ENCODE results near the gene ERAP2. TPM values are rescaled to one million over a fixed set of nuclear protein-coding genes. Genes with fewer than 3 reads are reported as not detected.
"Not testable (repeated sequence)": the region's sequence is repeated elsewhere in the genome, so short reads cannot be mapped to it uniquely, and the experiment has no call there.

Gene ERAP2
- total and polyA plus RNA-seq, 2 of the 13 experiments (the other 11 are each of a cell fraction or from before 2014, with no cell fraction given): 12.8 to 16.6 TPM

DNA sequence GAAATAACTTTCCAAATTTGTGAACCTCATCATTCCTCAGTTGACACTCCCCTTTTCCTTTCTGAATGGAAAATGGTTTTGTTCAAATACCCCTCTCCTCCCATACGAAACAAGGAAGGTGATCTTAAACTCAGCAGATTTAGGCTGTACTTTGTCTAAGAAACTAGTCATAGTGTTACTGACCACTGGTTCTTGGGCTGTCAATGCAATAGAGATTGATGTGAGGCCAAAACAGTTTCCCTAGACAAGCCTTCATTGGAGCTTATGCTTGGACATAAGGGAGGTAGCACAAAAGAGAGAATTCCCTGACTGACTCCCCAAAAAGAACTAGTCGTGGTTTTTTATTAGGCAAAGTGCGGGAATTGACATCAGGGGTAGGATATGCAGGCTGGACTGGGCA, 54.3 kb downstream of the ERAP2 start:
- Histone ChIP-seq H3K9ac (ENCODE audit: insufficient read depth, low read depth, low read length) (no peak overlapping the region), H3K4me2 (ENCODE audit: low read depth, low read length) (no peak overlapping the region), H4K20me1 (ENCODE audit: insufficient read depth, low read length) (no peaks in the 10 kb centered on the region), H3K4me1 (ENCODE audit: insufficient read depth, low read length) (peaks cover 12% of the 10 kb centered on the region), H3K79me2 (ENCODE audit: insufficient read depth, low read length) (no peaks in the 10 kb centered on the region), H2AFZ (ENCODE audit: low read length) (no peak overlapping the region), H3K4me3 (replicated peaks in 1 of 3; ENCODE audit: insufficient read depth in 1 of 3, low read depth in 2 of 3, low read length in 3 of 3) (no peak overlapping the region), H3K9me3 (ENCODE audit: low read length) (no peaks in the 10 kb centered on the region), H3K27me3 (ENCODE audit: control insufficient read depth in 1 of 2, insufficient read depth in 2 of 2, low read length in 2 of 2) (no peaks in the 10 kb centered on the region), H3K27ac (ENCODE audit: extremely low read length, insufficient read depth, low read length) (no peak overlapping the region), H3K36me3 (replicated peaks in 1 of 2; ENCODE audit: control insufficient read depth in 1 of 2, insufficient read depth in 2 of 2, low read length in 2 of 2) (no peaks in the 10 kb centered on the region)
- CTCF ChIA-PET (ENCODE audit: low intra/inter-chr PET ratio, low total read pairs): no interaction called here
- WGBS (ENCODE audit: low lambda C conversion rate): 98% methylated on average over 3 of the region's 3 CpGs
- no peak for FAIRE-seq
- POLR2A ChIA-PET: no interaction called here
- TF ChIP-seq YEATS4 (CRISPR knock-in tag; IDR thresholded peaks at IDR 0.05; ENCODE audit: borderline replicate concordance) (no peak), TBX2 (CRISPR knock-in tag; IDR thresholded peaks at IDR 0.05; ENCODE audit: borderline replicate concordance) (no peak), STAT5B (CRISPR knock-in tag; IDR thresholded peaks at IDR 0.05) (no peak), ZFP41 (CRISPR knock-in tag; IDR thresholded peaks at IDR 0.05; ENCODE audit: borderline replicate concordance) (no peak)
- TF ChIP-seq, protein P1, sequence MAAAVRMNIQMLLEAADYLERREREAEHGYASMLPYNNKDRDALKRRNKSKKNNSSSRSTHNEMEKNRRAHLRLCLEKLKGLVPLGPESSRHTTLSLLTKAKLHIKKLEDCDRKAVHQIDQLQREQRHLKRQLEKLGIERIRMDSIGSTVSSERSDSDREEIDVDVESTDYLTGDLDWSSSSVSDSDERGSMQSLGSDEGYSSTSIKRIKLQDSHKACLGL (CRISPR knock-in tag; IDR thresholded peaks at IDR 0.05): no peak
- TF ChIP-seq, protein P2, sequence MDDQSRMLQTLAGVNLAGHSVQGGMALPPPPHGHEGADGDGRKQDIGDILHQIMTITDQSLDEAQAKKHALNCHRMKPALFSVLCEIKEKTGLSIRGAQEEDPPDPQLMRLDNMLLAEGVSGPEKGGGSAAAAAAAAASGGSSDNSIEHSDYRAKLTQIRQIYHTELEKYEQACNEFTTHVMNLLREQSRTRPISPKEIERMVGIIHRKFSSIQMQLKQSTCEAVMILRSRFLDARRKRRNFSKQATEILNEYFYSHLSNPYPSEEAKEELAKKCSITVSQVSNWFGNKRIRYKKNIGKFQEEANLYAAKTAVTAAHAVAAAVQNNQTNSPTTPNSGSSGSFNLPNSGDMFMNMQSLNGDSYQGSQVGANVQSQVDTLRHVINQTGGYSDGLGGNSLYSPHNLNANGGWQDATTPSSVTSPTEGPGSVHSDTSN (CRISPR knock-in tag; IDR thresholded peaks at IDR 0.05; ENCODE audit: borderline replicate concordance): no peak
- no peak for ATAC-seq
- no TSS peak for BruUV-seq (replicated peaks)
- no peak for DNase-seq (ENCODE audit: low spot score)
- intact Hi-C loops (cut with micrococcal nuclease; ENCODE audit: unreplicated experiment) (no loop called here), in situ Hi-C loops (cut with HindIII; ENCODE audit: extremely low pct_ligation_motif_present, low pct_unique_long_range_greater_than_20kb) (no loop called here)

DNA sequence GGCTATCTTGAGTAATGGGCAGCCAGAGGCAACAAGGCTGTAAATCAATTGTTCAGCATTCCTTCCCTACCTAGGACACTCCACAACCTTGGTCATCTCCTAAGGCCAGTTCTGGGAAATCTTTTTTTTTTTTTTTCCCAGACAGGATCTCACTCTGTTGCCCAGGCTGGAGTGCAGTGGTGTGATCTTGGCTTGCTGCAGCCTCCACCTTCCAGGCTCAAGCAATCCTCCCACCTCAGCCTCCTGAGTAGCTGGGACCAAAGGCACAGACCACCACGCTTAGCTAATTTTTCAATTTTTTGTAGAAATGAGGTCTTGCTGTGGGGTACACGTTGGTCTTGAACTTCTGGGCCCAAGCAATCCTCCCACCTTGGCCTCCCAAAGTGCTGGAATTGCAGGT, 54.7 kb downstream of the ERAP2 start:
- 94% methylated on average over 2 of the region's 2 CpGs for WGBS (ENCODE audit: low lambda C conversion rate)
- H3K9ac ChIP-seq (ENCODE audit: insufficient read depth, low read depth, low read length); H3K4me2 ChIP-seq (ENCODE audit: low read depth, low read length); ATAC-seq; H3K9me3 ChIP-seq (ENCODE audit: low read length); CTCF ChIA-PET (ENCODE audit: low intra/inter-chr PET ratio, low total read pairs); POLR2A ChIA-PET; BruUV-seq (replicated peaks); H3K27ac ChIP-seq (ENCODE audit: extremely low read length, insufficient read depth, low read length); H4K20me1 ChIP-seq (ENCODE audit: insufficient read depth, low read length); H2AFZ ChIP-seq (ENCODE audit: low read length); H3K4me3 ChIP-seq (replicated peaks in 1 of 3; ENCODE audit: insufficient read depth in 1 of 3, low read depth in 2 of 3, low read length in 3 of 3); FAIRE-seq; intact Hi-C loops (cut with micrococcal nuclease; ENCODE audit: unreplicated experiment); H3K79me2 ChIP-seq (ENCODE audit: insufficient read depth, low read length); in situ Hi-C loops (cut with HindIII; ENCODE audit: extremely low pct_ligation_motif_present, low pct_unique_long_range_greater_than_20kb); H3K36me3 ChIP-seq (replicated peaks in 1 of 2; ENCODE audit: control insufficient read depth in 1 of 2, insufficient read depth in 2 of 2, low read length in 2 of 2); DNase-seq (ENCODE audit: low spot score); H3K27me3 ChIP-seq (ENCODE audit: control insufficient read depth in 1 of 2, insufficient read depth in 2 of 2, low read length in 2 of 2): not testable (repeated sequence)
- peaks cover 12% of the 10 kb centered on the region for H3K4me1 ChIP-seq (ENCODE audit: insufficient read depth, low read length)
- TF ChIP-seq, protein P3, sequence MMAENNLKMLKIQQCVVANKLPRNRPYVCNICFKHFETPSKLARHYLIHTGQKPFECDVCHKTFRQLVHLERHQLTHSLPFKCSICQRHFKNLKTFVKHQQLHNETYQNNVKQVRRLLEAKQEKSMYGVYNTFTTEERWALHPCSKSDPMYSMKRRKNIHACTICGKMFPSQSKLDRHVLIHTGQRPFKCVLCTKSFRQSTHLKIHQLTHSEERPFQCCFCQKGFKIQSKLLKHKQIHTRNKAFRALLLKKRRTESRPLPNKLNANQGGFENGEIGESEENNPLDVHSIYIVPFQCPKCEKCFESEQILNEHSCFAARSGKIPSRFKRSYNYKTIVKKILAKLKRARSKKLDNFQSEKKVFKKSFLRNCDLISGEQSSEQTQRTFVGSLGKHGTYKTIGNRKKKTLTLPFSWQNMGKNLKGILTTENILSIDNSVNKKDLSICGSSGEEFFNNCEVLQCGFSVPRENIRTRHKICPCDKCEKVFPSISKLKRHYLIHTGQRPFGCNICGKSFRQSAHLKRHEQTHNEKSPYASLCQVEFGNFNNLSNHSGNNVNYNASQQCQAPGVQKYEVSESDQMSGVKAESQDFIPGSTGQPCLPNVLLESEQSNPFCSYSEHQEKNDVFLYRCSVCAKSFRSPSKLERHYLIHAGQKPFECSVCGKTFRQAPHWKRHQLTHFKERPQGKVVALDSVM (CRISPR knock-in tag; IDR thresholded peaks at IDR 0.05): peak; percentile 32; the same call in 1 of the 2 replicates

All from HepG2 (cell line).